H1 (cell line): ENCODE data around the gene CELF3.

Experiments used
- CEBPB ChIP-seq: IDR thresholded peaks from 2 replicates; pipeline ENCODE4 v1.6.1; 2012; ENCODE audit warnings: low read depth, low read length
- EZH2 ChIP-seq: fragments of 200-600 bp; sonication (generic); IDR thresholded peaks from 2 replicates; pipeline ENCODE4 v1.7.1; 2012; ENCODE audit warnings: low read depth, mild to moderate bottlenecking, moderate library complexity, low read length, inconsistent platforms; ENCODE audit not compliant: severe bottlenecking
- TF ChIP-seq, protein P1 (sequence below): IDR thresholded peaks from 2 replicates; pipeline ENCODE4 v1.6.1; 2012; ENCODE audit warnings: inconsistent platforms

DNA sequence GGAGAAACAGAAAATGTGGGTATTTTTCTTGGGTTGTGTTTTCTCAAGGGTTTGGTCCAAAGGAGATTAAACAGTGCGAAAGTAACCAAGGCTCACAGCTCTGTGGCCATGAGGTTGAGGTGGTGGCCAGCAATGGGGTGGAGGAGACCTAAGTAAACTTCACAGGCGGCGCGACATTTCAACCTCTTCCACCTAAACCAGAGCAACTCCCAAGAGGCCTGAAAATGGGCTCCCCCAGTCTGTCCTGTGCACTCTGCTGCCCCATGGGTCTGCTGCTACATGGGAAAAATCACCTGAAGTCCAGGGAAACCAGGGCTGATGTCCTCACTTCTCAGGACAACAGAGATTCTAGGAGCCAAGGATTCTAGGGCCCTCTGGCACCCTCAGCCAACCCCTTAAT is 12.4 kb downstream of the CELF3 start:
- no peak for TF ChIP-seq CEBPB
- no peak for TF ChIP-seq EZH2
- TF ChIP-seq, protein P1, sequence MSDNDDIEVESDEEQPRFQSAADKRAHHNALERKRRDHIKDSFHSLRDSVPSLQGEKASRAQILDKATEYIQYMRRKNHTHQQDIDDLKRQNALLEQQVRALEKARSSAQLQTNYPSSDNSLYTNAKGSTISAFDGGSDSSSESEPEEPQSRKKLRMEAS: no peak
